OCI-LY1 (cell line): ENCODE data around the gene CNTD1.

ENCODE experiments used
- H2AFZ ChIP-seq: fragments of 200-600 bp; sonication (generic), shearing (Covaris generic); 2 replicates; pipeline ENCODE4 v1.6.0; 2014; ENCODE audit warnings: antibody characterized with exemption, mild to moderate bottlenecking, low read length
- H3F3A ChIP-seq: fragments of 200-600 bp; sonication (generic), shearing (Covaris generic); 2 replicates; pipeline ENCODE4 v1.6.0; 2014; ENCODE audit warnings: mild to moderate bottlenecking, antibody characterized with exemption, low read length, moderate library complexity; ENCODE audit not compliant: insufficient read depth
- H3K27ac ChIP-seq: fragments of 200-600 bp; sonication (generic); 2 replicates; pipeline ENCODE4 v1.5.1; 2014; ENCODE audit warnings: low read length, mixed run types, mild to moderate bottlenecking, low read depth; ENCODE audit not compliant: poor library complexity, severe bottlenecking
- H3K27me3 ChIP-seq: fragments of 200-600 bp; sonication (generic); 2 replicates; pipeline ENCODE4 v1.6.0; 2014; ENCODE audit warnings: antibody characterized with exemption, mild to moderate bottlenecking, low read length, moderate library complexity; ENCODE audit not compliant: insufficient read depth
- H3K36me3 ChIP-seq: fragments of 200-600 bp; sonication (generic); 2 replicates; pipeline ENCODE4 v1.6.1; 2014; ENCODE audit warnings: mild to moderate bottlenecking, antibody characterized with exemption, low read length, moderate library complexity, mixed read lengths; ENCODE audit not compliant: insufficient read depth
- H3K4me1 ChIP-seq: fragments of 200-600 bp; sonication (generic); 2 replicates; pipeline ENCODE4 v1.5.1; 2014; ENCODE audit warnings: mild to moderate bottlenecking, low read length, moderate library complexity; ENCODE audit not compliant: insufficient read depth, severe bottlenecking
- H3K4me2 ChIP-seq: fragments of 200-600 bp; sonication (generic), shearing (Covaris generic); 2 replicates; pipeline ENCODE4 v1.6.1; 2014; ENCODE audit warnings: low read length
- H3K4me3 ChIP-seq: fragments of 200-600 bp; sonication (generic); 2 replicates; pipeline ENCODE4 v1.5.1; 2014; ENCODE audit warnings: low read length, low read depth, mild to moderate bottlenecking, mixed read lengths; ENCODE audit not compliant: poor library complexity, severe bottlenecking
- H3K79me2 ChIP-seq: fragments of 200-600 bp; shearing (Covaris generic); 2 replicates; pipeline ENCODE4 v1.6.1; 2016; ENCODE audit warnings: mixed run types, low read length, mixed read lengths; ENCODE audit not compliant: insufficient read depth
- H3K9ac ChIP-seq: fragments of 200-600 bp; sonication (generic), shearing (Covaris generic); 2 replicates; pipeline ENCODE4 v1.6.1; 2014; ENCODE audit warnings: mild to moderate bottlenecking, low read length, mixed read lengths
- H3K9me2 ChIP-seq: fragments of 200-600 bp; sonication (generic), shearing (Covaris generic); 2 replicates; pipeline ENCODE4 v1.6.1; 2014; ENCODE audit warnings: low read depth, mild to moderate bottlenecking, low read length, mixed read lengths
- H3K9me3 ChIP-seq: fragments of 200-600 bp; shearing (Covaris generic); 2 replicates; pipeline ENCODE4 v1.6.1; 2014; ENCODE audit warnings: low read length, mixed read lengths
- H4K20me1 ChIP-seq: fragments of 200-600 bp; sonication (generic), shearing (Covaris generic); 2 replicates; pipeline ENCODE4 v1.6.0; 2016; ENCODE audit warnings: mild to moderate bottlenecking, low read length; ENCODE audit not compliant: insufficient read depth
- CTCF ChIP-seq: fragments of 200-600 bp; sonication (generic), shearing (Covaris generic); IDR thresholded peaks from 2 replicates; pipeline ENCODE4 v1.5.1; 2017; ENCODE audit warnings: mild to moderate bottlenecking, antibody characterized with exemption, low read length, moderate library complexity, mixed read lengths
- EZH2 ChIP-seq: fragments of 200-600 bp; sonication (generic), shearing (Covaris generic); IDR thresholded peaks from 2 replicates; pipeline ENCODE4 v1.8.0; 2017; ENCODE audit warnings: borderline replicate concordance, mixed run types, mild to moderate bottlenecking, antibody characterized with exemption, low read length, moderate library complexity, mixed read lengths

Gene CNTD1

GRCh38 chr17:42784811-42785592 is 13.7 kb upstream of the CNTD1 start:
- H3K9ac ChIP-seq, result no peak overlapping the region
- no peaks in the 10 kb centered on the region for H3K9me2 ChIP-seq
- no peak overlapping the region for H3K4me3 ChIP-seq
- no peak overlapping the region for H3K27ac ChIP-seq
- H3K27me3 ChIP-seq, result no peaks in the 10 kb centered on the region; the same call in 1 of the 2 replicates
- H3K36me3 ChIP-seq, result no peaks in the 10 kb centered on the region
- TF ChIP-seq EZH2 (no peak), CTCF (no peak)
- H3K9me3 ChIP-seq, result no peaks in the 10 kb centered on the region
- H4K20me1 ChIP-seq, result no peaks in the 10 kb centered on the region
- no peaks in the 10 kb centered on the region for H3K4me1 ChIP-seq
- H2AFZ ChIP-seq, result no peak overlapping the region
- H3K79me2 ChIP-seq, result no peaks in the 10 kb centered on the region
- no peaks in the 10 kb centered on the region for H3F3A ChIP-seq
- no peak overlapping the region for H3K4me2 ChIP-seq

- H3K4me2 ChIP-seq, result no peak overlapping the region
- H2AFZ ChIP-seq, result no peak overlapping the region
Observed at GRCh38 chr17:42787266-42787665, 11.4 kb upstream of the CNTD1 start.

GRCh38 chr17:42791948-42792347 is 6.7 kb upstream of the CNTD1 start:
- Histone ChIP-seq H3F3A (no peaks in the 10 kb centered on the region), H3K9ac (no peak overlapping the region), H3K4me2 (no peak overlapping the region), H3K9me3 (no peaks in the 10 kb centered on the region), H3K4me3 (no peak overlapping the region), H3K27me3 (no peaks in the 10 kb centered on the region; the same call in 1 of the 2 replicates), H3K79me2 (no peaks in the 10 kb centered on the region), H4K20me1 (no peaks in the 10 kb centered on the region), H2AFZ (no peak overlapping the region), H3K4me1 (no peaks in the 10 kb centered on the region), H3K36me3 (no peaks in the 10 kb centered on the region), H3K27ac (no peak overlapping the region), H3K9me2 (no peaks in the 10 kb centered on the region)
- TF ChIP-seq EZH2 (no peak), CTCF (no peak)

More at GRCh38 chr17:42787266-42787665, 11.4 kb upstream of the CNTD1 start:
- no peaks in the 10 kb centered on the region for H3K9me3 ChIP-seq
- H3K27me3 ChIP-seq, result no peaks in the 10 kb centered on the region; the same call in 1 of the 2 replicates
- no peak overlapping the region for H3K4me3 ChIP-seq
- H3K79me2 ChIP-seq, result no peaks in the 10 kb centered on the region
- no peaks in the 10 kb centered on the region for H3K4me1 ChIP-seq
- H3F3A ChIP-seq, result no peaks in the 10 kb centered on the region
- no peak for TF ChIP-seq CTCF
- TF ChIP-seq EZH2, result no peak
- H3K36me3 ChIP-seq, result no peaks in the 10 kb centered on the region
- H3K9ac ChIP-seq, result no peak overlapping the region
- H3K27ac ChIP-seq, result no peak overlapping the region
- no peaks in the 10 kb centered on the region for H4K20me1 ChIP-seq
- H3K9me2 ChIP-seq, result no peaks in the 10 kb centered on the region
